Small intestine (tissue), 16 donors: ENCODE results near the gene VPS35. TPM values are rescaled to one million over a fixed set of nuclear protein-coding genes. Genes with fewer than 3 reads are reported as not detected.

Experiments
- DNase-seq, 2 donors: peaks; one replicate each; pipeline versions ENCODE4 v3.0.0 to v3.0.0-alpha.2; 2013
- FAIRE-seq: peaks from 2 replicates; lab custom pipeline; 2012; peaks lifted over from hg19 to GRCh38; lab: Jason Lieb, UNC
- H3K27ac ChIP-seq, 3 donors: one replicate each; pipeline ENCODE4 v1.5.1; 2013; ENCODE audit warnings: low read length in 2 of 3, mild to moderate bottlenecking in 2 of 3, control low read depth in 1 of 3, inconsistent platforms in 1 of 3, low read depth in 1 of 3, moderate library complexity in 1 of 3
- H3K27me3 ChIP-seq, 3 donors: one replicate each; pipeline ENCODE4 v1.6.1; 2013; ENCODE audit warnings: low read length in 3 of 3, inconsistent platforms in 1 of 3; ENCODE audit not compliant: control insufficient read depth in 3 of 3, insufficient read depth in 3 of 3
- H3K36me3 ChIP-seq, 3 donors: one replicate each; pipeline ENCODE4 v1.6.1; 2013; ENCODE audit warnings: low read length in 3 of 3, inconsistent platforms in 1 of 3, low read depth in 1 of 3, mild to moderate bottlenecking in 1 of 3, moderate library complexity in 1 of 3; ENCODE audit not compliant: control insufficient read depth in 3 of 3, insufficient read depth in 2 of 3
- H3K4me1 ChIP-seq, 3 donors: one replicate each; pipeline ENCODE4 v1.6.1; 2013; ENCODE audit warnings: low read length in 2 of 3, inconsistent platforms in 1 of 3, low read depth in 1 of 3, mild to moderate bottlenecking in 1 of 3, moderate library complexity in 1 of 3; ENCODE audit not compliant: control insufficient read depth in 3 of 3, insufficient read depth in 2 of 3
- H3K4me3 ChIP-seq, 3 donors: one replicate each; pipeline ENCODE4 v1.5.1; 2013; ENCODE audit warnings: low read length in 3 of 3, control low read depth in 1 of 3, inconsistent platforms in 1 of 3, low read depth in 1 of 3, mild to moderate bottlenecking in 1 of 3, moderate library complexity in 1 of 3
- H3K9me3 ChIP-seq, 2 donors: one replicate each; pipeline ENCODE4 v1.6.1; 2013; ENCODE audit warnings: low read depth in 1 of 2, low read length in 1 of 2; ENCODE audit not compliant: control insufficient read depth in 2 of 2, insufficient read depth in 1 of 2
- WGBS, 3 donors: extraction: QIAGEN DNeasy Blood & Tissue Kit; methylation state at CpG; one replicate each; pipeline ENCODE4 v1.1.7; 2013; 5-methylcytosine and 5-hydroxymethylcytosine counted together
- long read RNA-seq, 10 donors: transcript quantifications; one replicate each; lab custom pipeline, GENCODE V29; 2026
- polyA plus RNA-seq, 4 donors: library from polyadenylated mRNA; stranded (reverse) in 3 of 4; unstranded in 1 of 4; fragments of 200-250 nt in 3 of 4; fragments of 120-200 nt in 1 of 4; gene quantifications; one replicate each; pipeline versions ENCODE4 v1.2.1 to v1.2.3, GENCODE V29; 2013
- donor health status: healthy with polysubstance abuse.
- donor health status: control.
- donor health status: control.
- donor health status: Bipolar disorder and iron deficiency.
- donor health status: healthy.

The VPS35 gene
- 100 to 1,000 TPM in 1 of 4 donors, 10 to 100 TPM in 3; 36.1 to 157 (median 76.3) TPM for polyA plus RNA-seq
- long read RNA-seq, donor 1, result 0 reads
- long read RNA-seq, donor 2, full-length matches to known transcripts, result 15 of 71 reads
- long read RNA-seq, donor 2, partial matches to known transcripts, result 56 of 71 reads
- long read RNA-seq, donor 2, other reads (novel, unspliced or antisense), result 0 of 71 reads
- long read RNA-seq, donor 3, full-length matches to known transcripts, result 14 of 98 reads
- long read RNA-seq, donor 3, partial matches to known transcripts, result 84 of 98 reads
- long read RNA-seq, donor 3, other reads (novel, unspliced or antisense), result 0 of 98 reads
- long read RNA-seq, donor 4, partial matches to known transcripts, result 10 of 10 reads
- long read RNA-seq, donor 4, other reads (novel, unspliced or antisense), result 0 of 10 reads
- long read RNA-seq, donor 5, partial matches to known transcripts, result 16 of 16 reads
- long read RNA-seq, donor 5, other reads (novel, unspliced or antisense), result 0 of 16 reads
- long read RNA-seq, donor 6, full-length matches to known transcripts, result 34 of 112 reads
- long read RNA-seq, donor 6, partial matches to known transcripts, result 78 of 112 reads
- long read RNA-seq, donor 6, other reads (novel, unspliced or antisense), result 0 of 112 reads
- long read RNA-seq, donor 7, full-length matches to known transcripts, result 40 of 170 reads
- long read RNA-seq, donor 7, partial matches to known transcripts, result 115 of 170 reads
- long read RNA-seq, donor 7, other reads (novel, unspliced or antisense), result 15 of 170 reads
- long read RNA-seq, donor 8, partial matches to known transcripts, result 6 of 6 reads
- long read RNA-seq, donor 8, other reads (novel, unspliced or antisense), result 0 of 6 reads
- long read RNA-seq, donor 9, full-length matches to known transcripts, result 4 of 20 reads
- long read RNA-seq, donor 9, partial matches to known transcripts, result 16 of 20 reads
- long read RNA-seq, donor 9, other reads (novel, unspliced or antisense), result 0 of 20 reads
- long read RNA-seq, donor 10, full-length matches to known transcripts, result 19 of 96 reads
- long read RNA-seq, donor 10, partial matches to known transcripts, result 77 of 96 reads
- long read RNA-seq, donor 10, other reads (novel, unspliced or antisense), result 0 of 96 reads

GRCh38 chr16:46688654-46689364 is at the start of gene VPS35:
TSS of gene VPS35 (minus strand) at chr16:46689178. CDS start at chr16:46689133, 45 bp downstream.
- WGBS, 3 donors, result 0 to 1% (median 1%) methylated on average over 48 to 54 of the region's 54 CpGs
- FAIRE-seq (no peak), DNase-seq (peak; percentile 99 to 100)
- H3K36me3 ChIP-seq, result peaks cover 0 to 4% (median 0%) of the 10 kb centered on the region in 3 donors
- no peaks in the 10 kb centered on the region for H3K27me3 ChIP-seq
- no peaks in the 10 kb centered on the region for H3K9me3 ChIP-seq
- H3K4me1 ChIP-seq, result peaks cover 2 to 11% (median 6%) of the 10 kb centered on the region in 3 donors
- peak within 1 kb of the TSS; percentile 74 to 98 (median 87) for H3K4me3 ChIP-seq
- H3K27ac ChIP-seq, result peak within 1 kb of the TSS; percentile 90 to 99 (median 99)

- H3K4me3 ChIP-seq, result no peak overlapping the region
- no peaks in the 10 kb centered on the region for H3K36me3 ChIP-seq
- H3K9me3 ChIP-seq, result no peaks in the 10 kb centered on the region
- no peak for DNase-seq
- FAIRE-seq, result no peak
- H3K27ac ChIP-seq, result no peak overlapping the region
- no peaks in the 10 kb centered on the region for H3K27me3 ChIP-seq
- H3K4me1 ChIP-seq, result no peaks in the 10 kb centered on the region
- 80 to 85% (median 84%) methylated on average over 14 of the region's 14 CpGs for WGBS, 3 donors
Measured at GRCh38 chr16:46737621-46738214, 48.7 kb upstream of the VPS35 start.

- FAIRE-seq (no peak), DNase-seq (no peak)
- Histone ChIP-seq H3K27me3 (no peaks in the 10 kb centered on the region), H3K4me3 (no peak overlapping the region), H3K36me3 (no peaks in the 10 kb centered on the region), H3K27ac (no peak overlapping the region), H3K9me3 (no peaks in the 10 kb centered on the region), H3K4me1 (no peaks in the 10 kb centered on the region)
- whole genome bisulfite sequencing, 3 donors, result 69 to 75% (median 75%) methylated on average over 12 of the region's 12 CpGs
Measured at GRCh38 chr16:46736695-46737094, 47.7 kb upstream of the VPS35 start.

- WGBS, 3 donors, result 77 to 85% (median 80%) methylated on average over 9 of the region's 9 CpGs
- H3K27ac ChIP-seq, result no peak overlapping the region
- no peaks in the 10 kb centered on the region for H3K9me3 ChIP-seq
- H3K4me3 ChIP-seq, result no peak overlapping the region
- DNase-seq (no peak), FAIRE-seq (no peak)
- no peaks in the 10 kb centered on the region for H3K27me3 ChIP-seq
- no peaks in the 10 kb centered on the region for H3K4me1 ChIP-seq
- H3K36me3 ChIP-seq, result no peaks in the 10 kb centered on the region
Measured at GRCh38 chr16:46733319-46733830, 44.4 kb upstream of the VPS35 start.

GRCh38 chr16:46732561-46732960 is 43.6 kb upstream of the VPS35 start:
- no peak for FAIRE-seq
- WGBS, 3 donors, result 70 to 87% (median 73%) methylated on average over 4 of the region's 4 CpGs
- H3K9me3 ChIP-seq, result no peaks in the 10 kb centered on the region

GRCh38 chr16:46731691-46732555 is 42.9 kb upstream of the VPS35 start:
- no peaks in the 10 kb centered on the region for H3K27me3 ChIP-seq
- FAIRE-seq (no peak), DNase-seq (no peak)
- no peaks in the 10 kb centered on the region for H3K9me3 ChIP-seq
- H3K4me1 ChIP-seq, result no peaks in the 10 kb centered on the region
- no peaks in the 10 kb centered on the region for H3K36me3 ChIP-seq
- H3K4me3 ChIP-seq, result no peak overlapping the region
- 78 to 83% (median 82%) methylated on average over 21 to 23 of the region's 23 CpGs for WGBS, 3 donors
- H3K27ac ChIP-seq, result no peak overlapping the region

More at GRCh38 chr16:46732561-46732960, 43.6 kb upstream of the VPS35 start:
- no peak overlapping the region for H3K27ac ChIP-seq
- H3K4me1 ChIP-seq, result no peaks in the 10 kb centered on the region
- DNase-seq, result no peak
- H3K27me3 ChIP-seq, result no peaks in the 10 kb centered on the region
- no peaks in the 10 kb centered on the region for H3K36me3 ChIP-seq
- H3K4me3 ChIP-seq, result no peak overlapping the region
